Renal pelvis (tissue), 4 donors: ENCODE measurements around the gene CDC14B. TPM values are rescaled to one million over a fixed set of nuclear protein-coding genes. Genes with fewer than 3 reads are reported as not detected.

Experiments
- DNase-seq: peaks from one replicate; pipeline ENCODE4 v3.0.0-alpha.2; 2013
- polyA plus RNA-seq, 3 donors: library from polyadenylated mRNA; unstranded; fragments of 120-200 nt; gene quantifications; one replicate each; pipeline ENCODE4 v1.2.1, GENCODE V29; 2013; ENCODE audit not compliant: insufficient read length in 3 of 3

The CDC14B gene
- polyA plus RNA-seq, 3 donors, result 22.7 to 28.7 (median 27.9) TPM

- DNase-seq, result peak; percentile 7
These were observed 166.0 kb downstream of the CDC14B start for GRCh38 chr9:96453625-96454024.

DNA sequence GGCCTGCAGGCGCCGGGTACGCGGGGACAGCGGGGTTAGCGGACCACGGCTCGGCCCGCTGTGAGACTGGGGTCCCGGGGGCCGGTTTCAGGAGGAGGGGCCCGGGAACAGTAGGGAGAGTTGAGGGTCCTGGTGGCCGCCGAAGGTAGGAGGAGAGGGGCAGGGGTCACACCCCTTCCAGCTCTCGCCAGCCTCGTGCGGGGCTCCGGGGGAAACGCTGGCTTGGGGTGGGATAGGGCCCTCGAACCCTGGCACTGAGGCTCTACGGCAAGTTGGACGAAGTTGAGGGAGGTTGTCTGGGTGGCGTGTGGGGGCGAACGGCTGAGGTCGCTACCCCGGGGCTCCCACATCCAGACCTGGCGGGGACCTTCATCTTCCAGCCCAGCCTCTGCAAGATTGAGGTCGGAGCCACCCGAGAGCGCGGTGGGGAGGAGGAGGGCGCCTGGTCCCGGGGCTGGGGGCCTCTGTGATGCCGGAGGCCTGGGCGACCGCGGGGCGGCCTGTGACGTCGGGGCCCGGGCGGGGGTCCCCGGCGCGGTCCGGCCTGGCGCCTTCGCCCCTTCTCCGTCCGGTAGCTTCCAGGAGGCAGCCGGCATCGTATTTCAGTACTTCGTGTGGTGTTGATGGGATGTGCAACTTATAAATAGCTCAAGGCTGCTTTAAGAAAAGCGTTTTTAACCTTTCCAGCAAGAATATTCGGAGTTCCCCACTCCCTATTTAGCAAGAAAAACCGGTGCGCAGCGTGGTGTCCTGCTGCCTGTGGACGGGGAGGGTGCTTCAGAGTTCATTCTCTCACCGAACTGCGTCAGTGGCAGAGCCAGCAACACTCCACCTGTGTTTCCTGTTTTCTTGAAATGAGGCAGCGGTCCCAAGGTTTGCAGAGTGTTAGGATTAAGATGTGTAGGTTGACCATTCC lies 168.8 kb downstream of the CDC14B start:
- DNase-seq, result peak; percentile 23

Other genes starting within 250 kb of the CDC14B start
- gene SLC35D2, start 236.1 kb downstream of the CDC14B start, polyA plus RNA-seq, result 10 to 100 TPM; 34.3 to 42.8 (median 37.2) TPM
- 1 to 10 TPM; 7.6 to 9.2 (median 8.6) TPM for gene ZNF367, start 201.5 kb downstream of the CDC14B start, polyA plus RNA-seq
- 10 to 100 TPM; 20.2 to 22.2 (median 20.2) TPM for gene HABP4, start 169.7 kb downstream of the CDC14B start, polyA plus RNA-seq
- 1 to 10 TPM; 4.2 to 5.8 (median 4.7) TPM for gene PRXL2C, start 35.5 kb upstream of the CDC14B start, polyA plus RNA-seq
- 10 to 100 TPM; 18.6 to 22.9 (median 19.6) TPM for gene ZNF510, start 158.2 kb upstream of the CDC14B start, polyA plus RNA-seq
- gene ZNF782, start 234.7 kb upstream of the CDC14B start, polyA plus RNA-seq, result 1 to 10 TPM; 6.4 to 9.0 (median 8.5) TPM